ENCODE data around the gene MUC7.

- no peak for TF ChIP-seq EZH2 (IDR thresholded peaks at IDR 0.05; ENCODE audit: borderline replicate concordance, low read length)
- no peak for TF ChIP-seq CTCF (conservative IDR thresholded peaks at IDR 0.05 in 1 of 2, IDR thresholded peaks at IDR 0.05 in 1 of 2; ENCODE audit: extremely low read depth in 1 of 2, insufficient read depth in 1 of 2, low read depth in 1 of 2, low read length in 2 of 2)
Measured at GRCh38 chr4:70518716-70519115, 46.7 kb downstream of the MUC7 start.
